A549 (cell line): ENCODE results near the gene GTPBP6. TPM values are rescaled to one million over a fixed set of nuclear protein-coding genes. Genes with fewer than 3 reads are reported as not detected.

Experiments
- ATAC-seq, 2 experiments: fragments of 200-7000 bp in 1 of 2; fragments of >200 bp in 1 of 2; cut with Nextera tagmentation in 1 of 2; cut with Tn5 transposase in 1 of 2; 3 replicates each; pipeline versions ENCODE4 v1.8.0 to v1.9.1; 2018 to 2020; ENCODE audit warnings: mild to moderate bottlenecking in 1 of 2, moderate library complexity in 1 of 2
- CTCF ChIA-PET: fragments of 300-600 bp; sonication (Branson Sonifier 250); formaldehyde crosslinking; extraction: SDS; loops from one replicate; lab custom pipeline; 2021; ENCODE audit warnings: antibody characterized with exemption, inconsistent platforms; lab: Yijun Ruan, JAX
- POLR2A ChIA-PET: fragments of 350-600 bp; formaldehyde crosslinking; extraction: SDS; loops from one replicate; lab custom pipeline; 2021; ENCODE audit warnings: antibody characterized with exemption, inconsistent platforms; lab: Yijun Ruan, JAX
- DNase-seq, 2 experiments: peaks; one replicate each; pipeline versions ENCODE4 v3.0.0 to v3.0.0-alpha.2; 2011 to 2016; ENCODE audit warnings: low read depth in 1 of 2, low spot score in 1 of 2
- FAIRE-seq: peaks from 2 replicates; lab custom pipeline; 2011; peaks lifted over from hg19 to GRCh38; lab: Jason Lieb, UNC
- H3K27ac ChIP-seq, 2 experiments: fragments of >200 bp; sonication (Bioruptor Twin); formaldehyde crosslinking; 3 replicates each; pipeline ENCODE4 v1.5.1; 2016 to 2017
- H3K4me1 ChIP-seq: fragments of >200 bp; sonication (Bioruptor Twin); formaldehyde crosslinking; 3 replicates; pipeline ENCODE4 v1.6.1; 2016
- H3K4me2 ChIP-seq: fragments of >200 bp; sonication (Bioruptor Twin); formaldehyde crosslinking; 3 replicates; pipeline ENCODE4 v1.6.1; 2016
- H3K4me3 ChIP-seq: fragments of >200 bp; sonication (Bioruptor Twin); formaldehyde crosslinking; 3 replicates; pipeline ENCODE4 v1.5.1; 2016
- H3K9me3 ChIP-seq: fragments of >200 bp; sonication (Bioruptor Twin); formaldehyde crosslinking; 3 replicates; pipeline ENCODE4 v1.6.1; 2016
- BHLHE40 ChIP-seq: IDR thresholded peaks from 2 replicates; pipeline ENCODE4 v1.6.1; 2012; ENCODE audit warnings: low read depth, low read length, inconsistent platforms
- CBX8 ChIP-seq: fragments of 200-600 bp; sonication (generic); IDR thresholded peaks from 2 replicates; pipeline ENCODE4 v1.6.1; 2016
- CHD2 ChIP-seq: fragments of 150-350 bp; IDR thresholded peaks from 2 replicates; pipeline ENCODE4 v1.6.1; 2014; ENCODE audit warnings: low read length; ENCODE audit not compliant: partially characterized antibody
- CTCF ChIP-seq: fragments of >200 bp; sonication (Bioruptor Twin); formaldehyde crosslinking; IDR thresholded peaks from 3 replicates; pipeline ENCODE4 v1.5.1; 2016
- ESRRA ChIP-seq: fragments of 150-350 bp; IDR thresholded peaks from 2 replicates; pipeline ENCODE4 v1.6.1; 2014; ENCODE audit warnings: mild to moderate bottlenecking, low read length, borderline replicate concordance
- FOSB ChIP-seq: fragments of 250-450 bp; sonication (Bioruptor Pico); IDR thresholded peaks from 2 replicates; pipeline ENCODE4 v1.5.0; 2020; ENCODE audit warnings: mild to moderate bottlenecking, moderate library complexity
- FOXS1 ChIP-seq: fragments of 250-450 bp; sonication (Bioruptor Pico); IDR thresholded peaks from 2 replicates; pipeline ENCODE4 v1.5.0; 2020; ENCODE audit warnings: mild to moderate bottlenecking, moderate library complexity
- GATA3 ChIP-seq: IDR thresholded peaks from 2 replicates; pipeline ENCODE4 v1.6.1; 2012; ENCODE audit warnings: borderline replicate concordance
- HDAC2 ChIP-seq: fragments of 200-600 bp; sonication (generic); IDR thresholded peaks from 2 replicates; pipeline ENCODE4 v1.6.1; 2016
- JUNB ChIP-seq: fragments of >200 bp; sonication (Bioruptor Twin); formaldehyde crosslinking; IDR thresholded peaks from 2 replicates; pipeline ENCODE4 v1.6.1; 2016
- KDM5A ChIP-seq: fragments of 200-600 bp; sonication (generic); IDR thresholded peaks from 2 replicates; pipeline ENCODE4 v1.6.1; 2016; ENCODE audit warnings: antibody characterized with exemption, mild to moderate bottlenecking
- PHF8 ChIP-seq: fragments of 200-600 bp; sonication (generic); IDR thresholded peaks from 2 replicates; pipeline ENCODE4 v1.6.1; 2016; ENCODE audit warnings: low read depth, mild to moderate bottlenecking, antibody characterized with exemption, moderate library complexity, borderline replicate concordance
- RFX5 ChIP-seq: fragments of 450-650 bp; IDR thresholded peaks from 2 replicates; pipeline ENCODE4 v1.7.1; 2014; ENCODE audit warnings: antibody characterized with exemption, mild to moderate bottlenecking, moderate library complexity
- TFCP2L1 ChIP-seq: fragments of 250-450 bp; sonication (Bioruptor Pico); IDR thresholded peaks from 2 replicates; pipeline ENCODE4 v1.5.0; 2021; ENCODE audit warnings: mild to moderate bottlenecking
- TP53 ChIP-seq: fragments of 250-450 bp; sonication (Bioruptor Pico); IDR thresholded peaks from 2 replicates; pipeline ENCODE4 v1.5.0; 2021; ENCODE audit warnings: mild to moderate bottlenecking, moderate library complexity
- ZC3H11A ChIP-seq: fragments of 450-650 bp; IDR thresholded peaks from 2 replicates; pipeline ENCODE4 v1.6.1; 2014; ENCODE audit warnings: antibody characterized with exemption, mild to moderate bottlenecking
- ZNF302 ChIP-seq: fragments of 250-450 bp; sonication (Bioruptor Pico); IDR thresholded peaks from 2 replicates; pipeline ENCODE4 v1.9.0; 2021; ENCODE audit warnings: inconsistent platforms, mild to moderate bottlenecking, moderate library complexity
- WGBS: methylation state at CpG from one replicate; pipeline ENCODE4 v1.1.6; 2017; ENCODE audit errors: missing lambda C conversion rate; 5-methylcytosine and 5-hydroxymethylcytosine counted together
- polyA plus RNA-seq, 4 experiments: library from polyadenylated mRNA; depleted of rRNA in 3 of 4; stranded (reverse); fragments of >200 nt; fragmentation: RNase III in 1 of 4; extraction: RNeasy Plus Mini Kit Qiagen cat#74134 plus additional on column Dnase treatment in 1 of 4; gene quantifications; 2 replicates in 3 of 4; 3 replicates in 1 of 4; pipeline ENCODE4 v1.2.3, GENCODE V29; 2011 to 2017
- TF ChIP-seq, protein P1 (sequence below): fragments of >200 bp; sonication (Bioruptor Twin); formaldehyde crosslinking; IDR thresholded peaks from 2 replicates; pipeline ENCODE4 v1.6.1; 2016
- TF ChIP-seq, protein P2 (sequence below): IDR thresholded peaks from 2 replicates; pipeline ENCODE4 v1.6.1; 2012
- TF ChIP-seq, protein P3 (sequence below): fragments of 250-450 bp; sonication (Bioruptor Pico); IDR thresholded peaks from 2 replicates; pipeline ENCODE4 v1.5.0; 2020; ENCODE audit warnings: low read depth, mild to moderate bottlenecking, moderate library complexity
- TF ChIP-seq, protein P4 (sequence below): fragments of >200 bp; sonication (Bioruptor Twin); formaldehyde crosslinking; IDR thresholded peaks from 3 replicates; pipeline ENCODE4 v1.6.1; 2016

GTPBP6 gene
- polyA plus RNA-seq, 2 of the 4 experiments (the other 2 are of a cell fraction): 26.0 to 41.2 TPM

- no peak overlapping the region for H3K4me2 ChIP-seq
- TF ChIP-seq ESRRA (no peak), RFX5 (no peak), TP53 (no peak), TFCP2L1 (CRISPR knock-in tag) (no peak), JUNB (no peak), HDAC2 (no peak), ZNF302 (CRISPR knock-in tag) (no peak), ZC3H11A (no peak), CTCF (no peak), CBX8 (no peak)
- TF ChIP-seq, protein P1, sequence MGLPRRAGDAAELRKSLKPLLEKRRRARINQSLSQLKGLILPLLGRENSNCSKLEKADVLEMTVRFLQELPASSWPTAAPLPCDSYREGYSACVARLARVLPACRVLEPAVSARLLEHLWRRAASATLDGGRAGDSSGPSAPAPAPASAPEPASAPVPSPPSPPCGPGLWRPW: no peak
- TF ChIP-seq, protein P2, sequence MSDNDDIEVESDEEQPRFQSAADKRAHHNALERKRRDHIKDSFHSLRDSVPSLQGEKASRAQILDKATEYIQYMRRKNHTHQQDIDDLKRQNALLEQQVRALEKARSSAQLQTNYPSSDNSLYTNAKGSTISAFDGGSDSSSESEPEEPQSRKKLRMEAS: no peak
- TF ChIP-seq, all 56 proteins: peak for 0
- ATAC-seq (no peak), DNase-seq (no peak), FAIRE-seq (no peak)
- H3K4me1 ChIP-seq: no peaks in the 10 kb centered on the region
- 96% methylated on average over 23 of the region's 36 CpGs for WGBS
- H3K4me3 ChIP-seq: no peak overlapping the region
- CTCF ChIA-PET: no interaction called here
- no peaks in the 10 kb centered on the region for H3K9me3 ChIP-seq
- H3K27ac ChIP-seq: no peak overlapping the region
- POLR2A ChIA-PET: no interaction called here
These were observed 23.0 kb upstream of the GTPBP6 start for GRCh38 chrX:341541-342101.

GRCh38 chrX:340641-341423, 22.2 kb upstream of the GTPBP6 start:
- Histone ChIP-seq H3K27ac (no peak overlapping the region), H3K4me1 (no peaks in the 10 kb centered on the region), H3K9me3 (no peaks in the 10 kb centered on the region), H3K4me3 (no peak overlapping the region), H3K4me2 (no peak overlapping the region)
- CTCF ChIA-PET: no interaction called here
- DNase-seq (no peak), FAIRE-seq (no peak), ATAC-seq (peak in 1 of 2 experiments; percentile 11; a peak in 2 of 6 replicates)
- 91% methylated on average over 22 of the region's 52 CpGs for WGBS
- POLR2A ChIA-PET: no interaction called here
- TF ChIP-seq, protein P3, sequence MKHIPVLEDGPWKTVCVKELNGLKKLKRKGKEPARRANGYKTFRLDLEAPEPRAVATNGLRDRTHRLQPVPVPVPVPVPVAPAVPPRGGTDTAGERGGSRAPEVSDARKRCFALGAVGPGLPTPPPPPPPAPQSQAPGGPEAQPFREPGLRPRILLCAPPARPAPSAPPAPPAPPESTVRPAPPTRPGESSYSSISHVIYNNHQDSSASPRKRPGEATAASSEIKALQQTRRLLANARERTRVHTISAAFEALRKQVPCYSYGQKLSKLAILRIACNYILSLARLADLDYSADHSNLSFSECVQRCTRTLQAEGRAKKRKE: no peak
- TF ChIP-seq TP53 (no peak), FOXS1 (CRISPR knock-in tag) (no peak), PHF8 (no peak), KDM5A (no peak), BHLHE40 (no peak), CHD2 (no peak), FOSB (no peak), GATA3 (no peak)
- TF ChIP-seq, protein P4, sequence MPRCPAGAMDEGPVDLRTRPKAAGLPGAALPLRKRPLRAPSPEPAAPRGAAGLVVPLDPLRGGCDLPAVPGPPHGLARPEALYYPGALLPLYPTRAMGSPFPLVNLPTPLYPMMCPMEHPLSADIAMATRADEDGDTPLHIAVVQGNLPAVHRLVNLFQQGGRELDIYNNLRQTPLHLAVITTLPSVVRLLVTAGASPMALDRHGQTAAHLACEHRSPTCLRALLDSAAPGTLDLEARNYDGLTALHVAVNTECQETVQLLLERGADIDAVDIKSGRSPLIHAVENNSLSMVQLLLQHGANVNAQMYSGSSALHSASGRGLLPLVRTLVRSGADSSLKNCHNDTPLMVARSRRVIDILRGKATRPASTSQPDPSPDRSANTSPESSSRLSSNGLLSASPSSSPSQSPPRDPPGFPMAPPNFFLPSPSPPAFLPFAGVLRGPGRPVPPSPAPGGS: no peak
- TF ChIP-seq, protein P1: no peak
